Endodermal cell (in vitro differentiated cells): Measurements from ENCODE around the gene RFC5. TPM values are rescaled to one million over a fixed set of nuclear protein-coding genes. Genes with fewer than 3 reads are reported as not detected.
A peak's percentile ranks its signal among the peaks of the same experiment; 100 is the strongest.

Experiments
- DNase-seq: peaks from one replicate; pipeline ENCODE4 v3.0.0-alpha.2; 2017
- H3K27ac ChIP-seq: 2 replicates; pipeline ENCODE4 v1.5.1; 2013; ENCODE audit warnings: mild to moderate bottlenecking, low read depth, low read length, moderate library complexity
- H3K27me3 ChIP-seq: 2 replicates; pipeline ENCODE4 v1.6.1; 2013; ENCODE audit warnings: mild to moderate bottlenecking, low read length, moderate library complexity; ENCODE audit not compliant: insufficient read depth, control insufficient read depth, poor library complexity, severe bottlenecking
- H3K36me3 ChIP-seq: 2 replicates; pipeline ENCODE4 v1.7.0; 2013; ENCODE audit warnings: mild to moderate bottlenecking, low read length, moderate library complexity; ENCODE audit not compliant: control insufficient read depth, insufficient read depth
- H3K4me1 ChIP-seq: one replicate; pipeline ENCODE4 v1.7.0; 2013; ENCODE audit warnings: low read length; ENCODE audit not compliant: control insufficient read depth, insufficient read depth
- H3K4me3 ChIP-seq: 2 replicates; pipeline ENCODE4 v1.5.1; 2013; ENCODE audit warnings: mild to moderate bottlenecking, low read length, moderate library complexity
- H3K9ac ChIP-seq: 2 replicates; pipeline ENCODE4 v1.6.1; 2013; ENCODE audit warnings: mild to moderate bottlenecking, low read length, moderate library complexity; ENCODE audit not compliant: poor library complexity, severe bottlenecking; ENCODE audit errors: extremely low read depth
- H3K9me3 ChIP-seq: 2 replicates; pipeline ENCODE4 v1.6.1; 2013; ENCODE audit warnings: mild to moderate bottlenecking, low read length, moderate library complexity; ENCODE audit not compliant: control insufficient read depth
- H3K27ac Mint-ChIP-seq: 2 replicates; pipeline ENCODE4 v1.8.0; 2020; ENCODE audit warnings: mixed read lengths
- H3K27me3 Mint-ChIP-seq: 2 replicates; pipeline ENCODE4 v1.8.0; 2021; ENCODE audit warnings: mild to moderate bottlenecking, mixed read lengths; ENCODE audit not compliant: insufficient read depth
- H3K36me3 Mint-ChIP-seq: 2 replicates; pipeline ENCODE4 v1.8.0; 2020; ENCODE audit warnings: low read depth, mixed read lengths
- H3K4me1 Mint-ChIP-seq: 2 replicates; pipeline ENCODE4 v1.8.0; 2020; ENCODE audit warnings: mixed read lengths
- H3K4me3 Mint-ChIP-seq: 2 replicates; pipeline ENCODE4 v1.8.0; 2020; ENCODE audit warnings: mild to moderate bottlenecking, moderate library complexity, mixed read lengths
- H3K9me3 Mint-ChIP-seq: 2 replicates; pipeline ENCODE4 v1.8.0; 2020; ENCODE audit warnings: mild to moderate bottlenecking, mixed read lengths
- CTCF ChIP-seq: fragments of 200-600 bp; sonication (generic); conservative IDR thresholded peaks from 2 replicates; pipeline ENCODE4 v1.5.0; 2021; ENCODE audit warnings: antibody characterized with exemption, mild to moderate bottlenecking
- WGBS, 2 experiments: methylation state at CpG; one replicate each; pipeline versions ENCODE4 v1.1.5 to v1.1.7; 2013; ENCODE audit warnings: missing lambda C conversion rate in 2 of 2, mixed read lengths in 1 of 2; ENCODE audit not compliant: insufficient coverage in 1 of 2, insufficient read length in 1 of 2; 5-methylcytosine and 5-hydroxymethylcytosine counted together
- total RNA-seq, 2 donors: library from RNA; stranded (reverse); fragmentation: NEBNext Ultra II Directional in 1 of 2; extraction: Animal tissue kit (Norgen Biotek cat#: 25700) in 1 of 2; gene quantifications; 2 replicates in 1 of 2; 3 replicates in 1 of 2; pipeline ENCODE4 v1.2.1, GENCODE V29; 2021

RFC5 gene
- total RNA-seq, 2 donors from 2014 or later = 32.2 to 46.2 TPM

GRCh38 chr12:118033902-118034301 is 17.4 kb downstream of the RFC5 start:
- Histone ChIP-seq H3K9me3 (no peaks in the 10 kb centered on the region), H3K4me3 (no peak overlapping the region), H3K4me1 (peaks cover 5% of the 10 kb centered on the region), H3K27ac (no peak overlapping the region), H3K27me3 (no peaks in the 10 kb centered on the region), H3K36me3 (peaks cover 93% of the 10 kb centered on the region), H3K9ac (no peak overlapping the region)
- 96 to 97% methylated on average over 4 to 5 of the region's 5 CpGs for WGBS, 2 experiments
- Mint-ChIP-seq H3K9me3 (no peaks in the 10 kb centered on the region), H3K4me3 (no peak overlapping the region), H3K27ac (peak overlapping the region; percentile 44), H3K27me3 (no peaks in the 10 kb centered on the region), H3K36me3 (peaks cover 77% of the 10 kb centered on the region), H3K4me1 (peaks cover 29% of the 10 kb centered on the region)
- DNase-seq = no peak
- TF ChIP-seq CTCF = no peak

GRCh38 chr12:118034429-118035189 is 18.1 kb downstream of the RFC5 start:
- no peak overlapping the region for H3K4me3 Mint-ChIP-seq
- H3K4me3 ChIP-seq = no peak overlapping the region

More at GRCh38 chr12:118034429-118035189, 18.1 kb downstream of the RFC5 start:
- peaks cover 76% of the 10 kb centered on the region for H3K36me3 Mint-ChIP-seq
- WGBS, 2 experiments = 99 to 100% methylated on average over 3 to 5 of the region's 5 CpGs
- H3K4me1 ChIP-seq = peaks cover 8% of the 10 kb centered on the region
- peak; percentile 80 for DNase-seq
- no peak overlapping the region for H3K27ac ChIP-seq
- no peaks in the 10 kb centered on the region for H3K27me3 ChIP-seq
- H3K9ac ChIP-seq = no peak overlapping the region
- H3K9me3 ChIP-seq = no peaks in the 10 kb centered on the region
- no peaks in the 10 kb centered on the region for H3K27me3 Mint-ChIP-seq
- peaks cover 92% of the 10 kb centered on the region for H3K36me3 ChIP-seq
- TF ChIP-seq CTCF = peak; percentile 57
- H3K27ac Mint-ChIP-seq = peak overlapping the region; percentile 11
- peaks cover 34% of the 10 kb centered on the region for H3K4me1 Mint-ChIP-seq
- no peaks in the 10 kb centered on the region for H3K9me3 Mint-ChIP-seq
